HepG2 (cell line): Measurements from ENCODE around the gene LSMEM2. TPM values are rescaled to one million over a fixed set of nuclear protein-coding genes. Genes with fewer than 3 reads are reported as not detected.

Source experiments
- EED ChIP-seq: sonication (generic); formaldehyde crosslinking; IDR thresholded peaks from 2 replicates; pipeline ENCODE4 v1.5.0; 2020; ENCODE audit warnings: mild to moderate bottlenecking, missing genetic modification reagents
- FOXC1 ChIP-seq: sonication (generic); formaldehyde crosslinking; IDR thresholded peaks from 2 replicates; pipeline ENCODE4 v1.8.0; 2022; ENCODE audit warnings: mild to moderate bottlenecking, missing genetic modification reagents, borderline replicate concordance
- HDAC1 ChIP-seq: sonication (generic); formaldehyde crosslinking; IDR thresholded peaks from 2 replicates; pipeline ENCODE4 v1.5.1; 2020; ENCODE audit warnings: mild to moderate bottlenecking, missing genetic modification reagents
- HNRNPL ChIP-seq: fragments of 200-400 bp; formaldehyde crosslinking; IDR thresholded peaks from 2 replicates; pipeline ENCODE4 v1.6.1; 2017; ENCODE audit warnings: mild to moderate bottlenecking, low read depth, low read length
- HOXA5 ChIP-seq: sonication (generic); formaldehyde crosslinking; IDR thresholded peaks from 2 replicates; pipeline ENCODE4 v1.4.0; 2020; ENCODE audit warnings: missing genetic modification reagents
- KDM4B ChIP-seq: sonication (generic); formaldehyde crosslinking; IDR thresholded peaks from 2 replicates; pipeline ENCODE4 v1.4.0; 2020; ENCODE audit warnings: missing genetic modification reagents
- MYNN ChIP-seq: sonication (generic); formaldehyde crosslinking; IDR thresholded peaks from 2 replicates; pipeline ENCODE4 v1.4.0; 2020; ENCODE audit warnings: mild to moderate bottlenecking, low read depth, missing genetic modification reagents
- PAXIP1 ChIP-seq: sonication (generic); formaldehyde crosslinking; conservative IDR thresholded peaks from 2 replicates; pipeline ENCODE4 v1.4.0; 2020; ENCODE audit warnings: mild to moderate bottlenecking, missing genetic modification reagents, moderate library complexity
- POGZ ChIP-seq: sonication (generic); formaldehyde crosslinking; IDR thresholded peaks from 2 replicates; pipeline ENCODE4 v1.4.0; 2020; ENCODE audit warnings: mild to moderate bottlenecking, missing genetic modification reagents
- REPIN1 ChIP-seq: sonication (generic); formaldehyde crosslinking; IDR thresholded peaks from 2 replicates; pipeline ENCODE4 v1.8.0; 2022; ENCODE audit warnings: missing genetic modification reagents, low read depth, mild to moderate bottlenecking, borderline replicate concordance
- RFXAP ChIP-seq: sonication (generic); formaldehyde crosslinking; IDR thresholded peaks from 2 replicates; pipeline ENCODE4 v1.4.0; 2020; ENCODE audit warnings: missing genetic modification reagents, borderline replicate concordance
- SNAPC4 ChIP-seq: sonication (generic); formaldehyde crosslinking; IDR thresholded peaks from 2 replicates; pipeline ENCODE4 v1.4.0; 2020; ENCODE audit warnings: mild to moderate bottlenecking, missing genetic modification reagents
- SP140L ChIP-seq: sonication (generic); formaldehyde crosslinking; IDR thresholded peaks from 2 replicates; pipeline ENCODE4 v1.4.0; 2020; ENCODE audit warnings: missing genetic modification reagents, borderline replicate concordance
- THAP9 ChIP-seq: sonication (generic); formaldehyde crosslinking; IDR thresholded peaks from 2 replicates; pipeline ENCODE4; 2020; ENCODE audit warnings: missing genetic modification reagents, mild to moderate bottlenecking, borderline replicate concordance
- XRCC5 ChIP-seq: fragments of 200-400 bp; formaldehyde crosslinking; optimal IDR thresholded peaks from 2 replicates; pipeline ENCODE3; 2017; ENCODE audit warnings: mild to moderate bottlenecking, low read length
- ZBTB42 ChIP-seq: sonication (generic); formaldehyde crosslinking; IDR thresholded peaks from 2 replicates; pipeline ENCODE4 v1.5.0; 2020; ENCODE audit warnings: mild to moderate bottlenecking, missing genetic modification reagents
- ZNF136 ChIP-seq: sonication (generic); formaldehyde crosslinking; IDR thresholded peaks from 2 replicates; pipeline ENCODE4 v1.8.1; 2022; ENCODE audit warnings: low read depth, mild to moderate bottlenecking, moderate library complexity, missing genetic modification reagents
- polyA plus RNA-seq, 8 experiments: library from polyadenylated mRNA; depleted of rRNA in 3 of 8; stranded (reverse) in 7 of 8; unstranded in 1 of 8; fragments of >200 nt; fragmentation: Illumina TruSeq in 4 of 8; extraction: Trizol in 4 of 8; gene quantifications; 2 replicates each; pipeline versions ENCODE4 v1.2.1 to v1.2.3, GENCODE V29; 2011 to 2016; ENCODE audit warnings: low read depth in 4 of 8, missing spikeins in 1 of 8, mixed read lengths in 1 of 8; ENCODE audit not compliant: insufficient read depth in 1 of 8
- total RNA-seq, 5 experiments: library from RNA; depleted of rRNA; stranded (reverse); fragments of >200 nt; fragmentation: Illumina TruSeq; extraction: Trizol; gene quantifications; 2 replicates each; pipeline ENCODE4 v1.2.3, GENCODE V29; 2016; ENCODE audit warnings: low read depth in 1 of 5

LSMEM2 gene
- total and polyA plus RNA-seq, 2 of the 13 experiments (the other 11 are each of a cell fraction or from before 2014, with no cell fraction given) = 0.07 to 0.41 TPM

GRCh38 chr3:50303013-50303815, 24.3 kb downstream of the LSMEM2 start, which contains the start of gene HYAL1 (continued):
- TF ChIP-seq SNAPC4 (peak; percentile 61; the same call in 1 of the 2 replicates), POGZ (CRISPR knock-in tag) (peak; percentile 56), HNRNPL (peak; percentile 78; the same call in 1 of the 2 replicates), THAP9 (CRISPR knock-in tag) (peak; percentile 83), RFXAP (CRISPR knock-in tag) (peak; percentile 68; the same call in 1 of the 2 replicates), HOXA5 (CRISPR knock-in tag) (peak; percentile 79), MYNN (no peak), PAXIP1 (CRISPR knock-in tag) (peak; percentile 71; the same call in 1 of the 2 replicates), KDM4B (CRISPR knock-in tag) (0 out of 2 replicates have a peak, but pooled peaks have one; percentile 28), REPIN1 (CRISPR knock-in tag) (peak; percentile 91), FOXC1 (CRISPR knock-in tag) (no peak), EED (CRISPR knock-in tag) (0 out of 2 replicates have a peak, but pooled peaks have one; percentile 57), XRCC5 (peak; percentile 36), SP140L (no peak), ZBTB42 (CRISPR knock-in tag) (peak; percentile 81; the same call in 1 of the 2 replicates), HDAC1 (peak; percentile 83), ZNF136 (CRISPR knock-in tag) (0 out of 2 replicates have a peak, but pooled peaks have one; percentile 12)
